ENCODE results near the gene TMEM120B.

GRCh38 chr12:121702944-121703343 is 9.6 kb upstream of the TMEM120B start:
- TF ChIP-seq CTCF (conservative IDR thresholded peaks at IDR 0.05; ENCODE audit: low read length): no peak
- no peak for TF ChIP-seq EZH2phosphoT487 (IDR thresholded peaks at IDR 0.05; ENCODE audit: borderline replicate concordance, low read depth, low read length)

Measured in OCI-LY7 (cell line).